ENCODE measurements around the gene KDM4D. TPM values are rescaled to one million over a fixed set of nuclear protein-coding genes. Genes with fewer than 3 reads are reported as not detected.

Gene KDM4D
- total RNA-seq, 4 donors from 2014 or later: 0.12 to 1.5 (median 0.56) TPM

GRCh38 chr11:94975599-94975998 is 2.1 kb downstream of the KDM4D start:
- intact Hi-C loops (cut with DNase I; ENCODE audit: low total_unique reads): no loop called here
- TF ChIP-seq, protein P1, sequence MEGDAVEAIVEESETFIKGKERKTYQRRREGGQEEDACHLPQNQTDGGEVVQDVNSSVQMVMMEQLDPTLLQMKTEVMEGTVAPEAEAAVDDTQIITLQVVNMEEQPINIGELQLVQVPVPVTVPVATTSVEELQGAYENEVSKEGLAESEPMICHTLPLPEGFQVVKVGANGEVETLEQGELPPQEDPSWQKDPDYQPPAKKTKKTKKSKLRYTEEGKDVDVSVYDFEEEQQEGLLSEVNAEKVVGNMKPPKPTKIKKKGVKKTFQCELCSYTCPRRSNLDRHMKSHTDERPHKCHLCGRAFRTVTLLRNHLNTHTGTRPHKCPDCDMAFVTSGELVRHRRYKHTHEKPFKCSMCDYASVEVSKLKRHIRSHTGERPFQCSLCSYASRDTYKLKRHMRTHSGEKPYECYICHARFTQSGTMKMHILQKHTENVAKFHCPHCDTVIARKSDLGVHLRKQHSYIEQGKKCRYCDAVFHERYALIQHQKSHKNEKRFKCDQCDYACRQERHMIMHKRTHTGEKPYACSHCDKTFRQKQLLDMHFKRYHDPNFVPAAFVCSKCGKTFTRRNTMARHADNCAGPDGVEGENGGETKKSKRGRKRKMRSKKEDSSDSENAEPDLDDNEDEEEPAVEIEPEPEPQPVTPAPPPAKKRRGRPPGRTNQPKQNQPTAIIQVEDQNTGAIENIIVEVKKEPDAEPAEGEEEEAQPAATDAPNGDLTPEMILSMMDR (IDR thresholded peaks at IDR 0.05 in 4 of 5, conservative IDR thresholded peaks at IDR 0.05 in 1 of 5): no peak
- TF ChIP-seq POLR2A (IDR thresholded peaks at IDR 0.05): no peak
- in situ Hi-C loops (cut with MboI; ENCODE audit: low sequenced_read_pairs in 4 of 4): loop anchor here in 3 of 4 donors (10.0 to 25.0 kb wide), 3 partner anchors 89 to 787 kb away; partner anchors contain the start of gene SRSF8 (in 2 of the 3)
- ATAC-seq: no peak
- Histone ChIP-seq H3K4me3 (no peak overlapping the region), H3K27ac (no peak overlapping the region), H3K36me3 (peaks cover 0 to 17% of the 10 kb centered on the region in 2 donors), H3K9me3 (no peaks in the 10 kb centered on the region), H3K4me1 (peaks cover 14 to 17% of the 10 kb centered on the region in 2 donors), H3K27me3 (no peaks in the 10 kb centered on the region)
- DNase-seq: no peak

GRCh38 chr11:94987378-94987777 is 13.9 kb downstream of the KDM4D start:
- Histone ChIP-seq H3K27me3 (no peaks in the 10 kb centered on the region), H3K36me3 (no peaks in the 10 kb centered on the region), H3K4me3 (no peak overlapping the region), H3K9me3 (no peaks in the 10 kb centered on the region), H3K4me1 (no peaks in the 10 kb centered on the region), H3K27ac (no peak overlapping the region)
- no peak for ATAC-seq
- no peak for DNase-seq
- TF ChIP-seq, protein P1 (IDR thresholded peaks at IDR 0.05 in 4 of 5, conservative IDR thresholded peaks at IDR 0.05 in 1 of 5): no peak
- TF ChIP-seq POLR2A (IDR thresholded peaks at IDR 0.05): no peak
- in situ Hi-C loops (cut with MboI; ENCODE audit: low sequenced_read_pairs in 4 of 4) (loop anchor here in 1 of 4 donors (25.0 kb wide), 1 partner anchor 775 kb away; no protein-coding TSS in a partner anchor), intact Hi-C loops (cut with DNase I; ENCODE audit: low total_unique reads) (no loop called here)

- Histone ChIP-seq H3K4me1 (no peaks in the 10 kb centered on the region), H3K36me3 (no peaks in the 10 kb centered on the region), H3K4me3 (no peak overlapping the region), H3K27ac (no peak overlapping the region), H3K9me3 (no peaks in the 10 kb centered on the region), H3K27me3 (no peaks in the 10 kb centered on the region)
- ATAC-seq: no peak
- TF ChIP-seq, protein P1 (IDR thresholded peaks at IDR 0.05 in 4 of 5, conservative IDR thresholded peaks at IDR 0.05 in 1 of 5): no peak
- TF ChIP-seq POLR2A (IDR thresholded peaks at IDR 0.05): no peak
- no peak for DNase-seq
- in situ Hi-C loops (cut with MboI; ENCODE audit: low sequenced_read_pairs in 4 of 4) (loop anchor here in 1 of 4 donors (25.0 kb wide), 1 partner anchor 774 kb away; no protein-coding TSS in a partner anchor), intact Hi-C loops (cut with DNase I; ENCODE audit: low total_unique reads) (no loop called here)
Observed at GRCh38 chr11:94988748-94989147, 15.2 kb downstream of the KDM4D start.

GRCh38 chr11:94993400-94993943 is 20.0 kb downstream of the KDM4D start:
- H3K9me3 ChIP-seq: no peaks in the 10 kb centered on the region
- no peaks in the 10 kb centered on the region for H3K36me3 ChIP-seq
- no peaks in the 10 kb centered on the region for H3K27me3 ChIP-seq
- ATAC-seq: no peak
- TF ChIP-seq, protein P1 (IDR thresholded peaks at IDR 0.05 in 4 of 5, conservative IDR thresholded peaks at IDR 0.05 in 1 of 5): no peak
- no peak for TF ChIP-seq POLR2A (IDR thresholded peaks at IDR 0.05)
- no peak for DNase-seq
- in situ Hi-C loops (cut with MboI; ENCODE audit: low sequenced_read_pairs in 4 of 4): loop anchor here in 1 of 4 donors (25.0 kb wide), 1 partner anchor 769 kb away; no protein-coding TSS in a partner anchor
- H3K4me3 ChIP-seq: no peak overlapping the region
- H3K4me1 ChIP-seq: no peaks in the 10 kb centered on the region
- intact Hi-C loops (cut with DNase I; ENCODE audit: low total_unique reads): no loop called here
- H3K27ac ChIP-seq: no peak overlapping the region

Data from gastrocnemius medialis (tissue), 4 donors.